ENCODE data around the gene FLRT1. TPM values are rescaled to one million over a fixed set of nuclear protein-coding genes. Genes with fewer than 3 reads are reported as not detected.

FLRT1 gene
- total and polyA plus RNA-seq, 2 experiments from 2014 or later, result 0.76 to 1.1 TPM

GRCh38 chr11:64083398-64084080 lies 47.8 kb downstream of the FLRT1 start:
- Mint-ChIP-seq H3K27ac (no peak overlapping the region), H3K4me1 (peaks cover 6% of the 10 kb centered on the region), H3K36me3 (ENCODE audit: low read depth) (no peaks in the 10 kb centered on the region), H3K4me3 (no peak overlapping the region; the same call in 2 of the 3 replicates), H3K27me3 (ENCODE audit: insufficient read depth, low read depth, poor library complexity) (peaks cover 40% of the 10 kb centered on the region), H3K9me3 (no peaks in the 10 kb centered on the region)
- Histone ChIP-seq H3K27me3 (ENCODE audit: insufficient read depth) (peaks cover 42% of the 10 kb centered on the region), H3K9me2 (ENCODE audit: insufficient read depth) (no peaks in the 10 kb centered on the region), H3K4me1 (ENCODE audit: insufficient read depth) (no peaks in the 10 kb centered on the region; the same call in 1 of the 2 replicates), H3K27ac (ENCODE audit: low read depth) (no peak overlapping the region), H3K4me2 (no peak overlapping the region), H4K20me1 (replicated peaks; ENCODE audit: insufficient read depth) (peaks cover 24% of the 10 kb centered on the region), H3K36me3 (ENCODE audit: insufficient read depth) (no peaks in the 10 kb centered on the region), H2AFZ (no peak overlapping the region), H3F3A (replicated peaks; ENCODE audit: low read depth) (no peaks in the 10 kb centered on the region), H3K79me2 (replicated peaks; ENCODE audit: insufficient read depth) (no peaks in the 10 kb centered on the region), H3K4me3 (no peak overlapping the region)
- DNase-seq (ENCODE audit: low spot score), result no peak
- ATAC-seq, result no peak
- no peak for TF ChIP-seq CTCF (conservative IDR thresholded peaks at IDR 0.05; ENCODE audit: low read depth in 2 of 2)
- no peak for TF ChIP-seq NANOG (IDR thresholded peaks at IDR 0.05; ENCODE audit: borderline replicate concordance)
- TF ChIP-seq ZNF114 (CRISPR knock-in tag; IDR thresholded peaks at IDR 0.05), result no peak

DNA sequence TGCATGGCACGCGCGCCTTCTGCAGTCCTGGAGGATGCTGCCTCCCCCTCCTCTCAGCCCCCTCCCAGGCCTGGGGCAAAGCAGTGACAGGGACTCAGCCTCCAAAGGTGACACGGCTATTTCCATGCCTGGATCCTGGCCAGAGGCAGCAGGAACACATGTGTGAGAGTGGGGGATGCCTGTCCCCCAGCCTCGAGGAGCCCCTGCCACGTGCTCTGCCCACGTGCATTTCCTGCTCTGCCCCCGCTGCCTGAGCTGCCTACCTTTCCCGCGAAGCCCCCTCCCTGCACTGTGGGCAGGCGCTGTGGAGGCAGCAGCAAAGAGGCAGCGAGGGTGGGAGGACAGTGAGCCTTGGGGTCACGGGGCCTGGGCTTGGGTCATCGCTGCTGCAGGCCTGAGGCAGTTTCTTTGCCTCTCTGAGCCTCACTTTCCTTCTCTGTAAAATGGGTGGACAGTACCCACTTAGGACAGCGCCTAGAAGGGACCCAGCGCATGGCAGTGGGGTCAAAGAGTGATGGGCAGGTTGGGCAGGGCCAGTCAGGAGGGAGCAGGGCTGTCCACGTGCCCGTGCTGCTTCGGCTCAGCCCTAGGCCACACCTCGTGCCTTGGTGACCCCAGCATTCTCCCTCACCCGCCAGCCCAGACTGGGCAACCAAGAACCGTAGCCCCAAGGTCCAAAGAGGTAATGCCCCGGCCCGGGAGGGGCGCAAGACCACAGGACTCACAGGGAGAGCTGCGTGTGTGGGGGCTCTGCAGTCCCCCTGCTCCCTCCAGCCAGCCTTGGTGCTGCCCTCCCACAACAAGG lies 48.6 kb downstream of the FLRT1 start:
- Histone ChIP-seq H3K79me2 (replicated peaks; ENCODE audit: insufficient read depth) (no peaks in the 10 kb centered on the region), H2AFZ (no peak overlapping the region), H4K20me1 (replicated peaks; ENCODE audit: insufficient read depth) (peaks cover 24% of the 10 kb centered on the region), H3F3A (replicated peaks; ENCODE audit: low read depth) (no peaks in the 10 kb centered on the region), H3K27me3 (ENCODE audit: insufficient read depth) (peaks cover 34% of the 10 kb centered on the region), H3K9me2 (ENCODE audit: insufficient read depth) (no peaks in the 10 kb centered on the region), H3K4me2 (no peak overlapping the region), H3K4me1 (ENCODE audit: insufficient read depth) (no peaks in the 10 kb centered on the region; the same call in 1 of the 2 replicates), H3K36me3 (ENCODE audit: insufficient read depth) (no peaks in the 10 kb centered on the region), H3K4me3 (no peak overlapping the region), H3K27ac (ENCODE audit: low read depth) (no peak overlapping the region)
- no peak for DNase-seq (ENCODE audit: low spot score)
- H3K27ac Mint-ChIP-seq, result no peak overlapping the region
- H3K27me3 Mint-ChIP-seq (ENCODE audit: insufficient read depth, low read depth, poor library complexity), result peaks cover 35% of the 10 kb centered on the region
- no peak overlapping the region for H3K4me3 Mint-ChIP-seq
- ATAC-seq, result no peak
- no peaks in the 10 kb centered on the region for H3K36me3 Mint-ChIP-seq (ENCODE audit: low read depth)
- no peaks in the 10 kb centered on the region for H3K9me3 Mint-ChIP-seq
- peaks cover 8% of the 10 kb centered on the region for H3K4me1 Mint-ChIP-seq
- no peak for TF ChIP-seq ZNF114 (CRISPR knock-in tag; IDR thresholded peaks at IDR 0.05)
- no peak for TF ChIP-seq JUNB (IDR thresholded peaks at IDR 0.05; ENCODE audit: unreplicated experiment)
- TF ChIP-seq, protein P1, sequence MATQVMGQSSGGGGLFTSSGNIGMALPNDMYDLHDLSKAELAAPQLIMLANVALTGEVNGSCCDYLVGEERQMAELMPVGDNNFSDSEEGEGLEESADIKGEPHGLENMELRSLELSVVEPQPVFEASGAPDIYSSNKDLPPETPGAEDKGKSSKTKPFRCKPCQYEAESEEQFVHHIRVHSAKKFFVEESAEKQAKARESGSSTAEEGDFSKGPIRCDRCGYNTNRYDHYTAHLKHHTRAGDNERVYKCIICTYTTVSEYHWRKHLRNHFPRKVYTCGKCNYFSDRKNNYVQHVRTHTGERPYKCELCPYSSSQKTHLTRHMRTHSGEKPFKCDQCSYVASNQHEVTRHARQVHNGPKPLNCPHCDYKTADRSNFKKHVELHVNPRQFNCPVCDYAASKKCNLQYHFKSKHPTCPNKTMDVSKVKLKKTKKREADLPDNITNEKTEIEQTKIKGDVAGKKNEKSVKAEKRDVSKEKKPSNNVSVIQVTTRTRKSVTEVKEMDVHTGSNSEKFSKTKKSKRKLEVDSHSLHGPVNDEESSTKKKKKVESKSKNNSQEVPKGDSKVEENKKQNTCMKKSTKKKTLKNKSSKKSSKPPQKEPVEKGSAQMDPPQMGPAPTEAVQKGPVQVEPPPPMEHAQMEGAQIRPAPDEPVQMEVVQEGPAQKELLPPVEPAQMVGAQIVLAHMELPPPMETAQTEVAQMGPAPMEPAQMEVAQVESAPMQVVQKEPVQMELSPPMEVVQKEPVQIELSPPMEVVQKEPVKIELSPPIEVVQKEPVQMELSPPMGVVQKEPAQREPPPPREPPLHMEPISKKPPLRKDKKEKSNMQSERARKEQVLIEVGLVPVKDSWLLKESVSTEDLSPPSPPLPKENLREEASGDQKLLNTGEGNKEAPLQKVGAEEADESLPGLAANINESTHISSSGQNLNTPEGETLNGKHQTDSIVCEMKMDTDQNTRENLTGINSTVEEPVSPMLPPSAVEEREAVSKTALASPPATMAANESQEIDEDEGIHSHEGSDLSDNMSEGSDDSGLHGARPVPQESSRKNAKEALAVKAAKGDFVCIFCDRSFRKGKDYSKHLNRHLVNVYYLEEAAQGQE (IDR thresholded peaks at IDR 0.05; ENCODE audit: unreplicated experiment), result no peak
- TF ChIP-seq NANOG (IDR thresholded peaks at IDR 0.05; ENCODE audit: borderline replicate concordance), result no peak
- TF ChIP-seq, protein P2, sequence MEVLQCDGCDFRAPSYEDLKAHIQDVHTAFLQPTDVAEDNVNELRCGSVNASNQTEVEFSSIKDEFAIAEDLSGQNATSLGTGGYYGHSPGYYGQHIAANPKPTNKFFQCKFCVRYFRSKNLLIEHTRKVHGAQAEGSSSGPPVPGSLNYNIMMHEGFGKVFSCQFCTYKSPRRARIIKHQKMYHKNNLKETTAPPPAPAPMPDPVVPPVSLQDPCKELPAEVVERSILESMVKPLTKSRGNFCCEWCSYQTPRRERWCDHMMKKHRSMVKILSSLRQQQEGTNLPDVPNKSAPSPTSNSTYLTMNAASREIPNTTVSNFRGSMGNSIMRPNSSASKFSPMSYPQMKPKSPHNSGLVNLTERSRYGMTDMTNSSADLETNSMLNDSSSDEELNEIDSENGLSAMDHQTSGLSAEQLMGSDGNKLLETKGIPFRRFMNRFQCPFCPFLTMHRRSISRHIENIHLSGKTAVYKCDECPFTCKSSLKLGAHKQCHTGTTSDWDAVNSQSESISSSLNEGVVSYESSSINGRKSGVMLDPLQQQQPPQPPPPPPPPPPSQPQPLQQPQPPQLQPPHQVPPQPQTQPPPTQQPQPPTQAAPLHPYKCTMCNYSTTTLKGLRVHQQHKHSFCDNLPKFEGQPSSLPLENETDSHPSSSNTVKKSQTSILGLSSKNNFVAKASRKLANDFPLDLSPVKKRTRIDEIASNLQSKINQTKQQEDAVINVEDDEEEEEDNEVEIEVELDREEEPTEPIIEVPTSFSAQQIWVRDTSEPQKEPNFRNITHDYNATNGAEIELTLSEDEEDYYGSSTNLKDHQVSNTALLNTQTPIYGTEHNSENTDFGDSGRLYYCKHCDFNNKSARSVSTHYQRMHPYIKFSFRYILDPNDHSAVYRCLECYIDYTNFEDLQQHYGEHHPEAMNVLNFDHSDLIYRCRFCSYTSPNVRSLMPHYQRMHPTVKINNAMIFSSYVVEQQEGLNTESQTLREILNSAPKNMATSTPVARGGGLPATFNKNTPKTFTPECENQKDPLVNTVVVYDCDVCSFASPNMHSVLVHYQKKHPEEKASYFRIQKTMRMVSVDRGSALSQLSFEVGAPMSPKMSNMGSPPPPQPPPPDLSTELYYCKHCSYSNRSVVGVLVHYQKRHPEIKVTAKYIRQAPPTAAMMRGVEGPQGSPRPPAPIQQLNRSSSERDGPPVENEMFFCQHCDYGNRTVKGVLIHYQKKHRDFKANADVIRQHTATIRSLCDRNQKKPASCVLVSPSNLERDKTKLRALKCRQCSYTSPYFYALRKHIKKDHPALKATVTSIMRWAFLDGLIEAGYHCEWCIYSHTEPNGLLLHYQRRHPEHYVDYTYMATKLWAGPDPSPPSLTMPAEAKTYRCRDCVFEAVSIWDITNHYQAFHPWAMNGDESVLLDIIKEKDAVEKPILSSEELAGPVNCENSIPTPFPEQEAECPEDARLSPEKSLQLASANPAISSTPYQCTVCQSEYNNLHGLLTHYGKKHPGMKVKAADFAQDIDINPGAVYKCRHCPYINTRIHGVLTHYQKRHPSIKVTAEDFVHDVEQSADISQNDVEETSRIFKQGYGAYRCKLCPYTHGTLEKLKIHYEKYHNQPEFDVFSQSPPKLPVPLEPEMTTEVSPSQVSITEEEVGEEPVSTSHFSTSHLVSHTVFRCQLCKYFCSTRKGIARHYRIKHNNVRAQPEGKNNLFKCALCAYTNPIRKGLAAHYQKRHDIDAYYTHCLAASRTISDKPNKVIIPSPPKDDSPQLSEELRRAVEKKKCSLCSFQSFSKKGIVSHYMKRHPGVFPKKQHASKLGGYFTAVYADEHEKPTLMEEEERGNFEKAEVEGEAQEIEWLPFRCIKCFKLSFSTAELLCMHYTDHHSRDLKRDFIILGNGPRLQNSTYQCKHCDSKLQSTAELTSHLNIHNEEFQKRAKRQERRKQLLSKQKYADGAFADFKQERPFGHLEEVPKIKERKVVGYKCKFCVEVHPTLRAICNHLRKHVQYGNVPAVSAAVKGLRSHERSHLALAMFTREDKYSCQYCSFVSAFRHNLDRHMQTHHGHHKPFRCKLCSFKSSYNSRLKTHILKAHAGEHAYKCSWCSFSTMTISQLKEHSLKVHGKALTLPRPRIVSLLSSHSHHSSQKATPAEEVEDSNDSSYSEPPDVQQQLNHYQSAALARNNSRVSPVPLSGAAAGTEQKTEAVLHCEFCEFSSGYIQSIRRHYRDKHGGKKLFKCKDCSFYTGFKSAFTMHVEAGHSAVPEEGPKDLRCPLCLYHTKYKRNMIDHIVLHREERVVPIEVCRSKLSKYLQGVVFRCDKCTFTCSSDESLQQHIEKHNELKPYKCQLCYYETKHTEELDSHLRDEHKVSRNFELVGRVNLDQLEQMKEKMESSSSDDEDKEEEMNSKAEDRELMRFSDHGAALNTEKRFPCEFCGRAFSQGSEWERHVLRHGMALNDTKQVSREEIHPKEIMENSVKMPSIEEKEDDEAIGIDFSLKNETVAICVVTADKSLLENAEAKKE (CRISPR knock-in tag; IDR thresholded peaks at IDR 0.05), result no peak
